ENCODE measurements around the gene JAZF1.

Gene JAZF1

DNA sequence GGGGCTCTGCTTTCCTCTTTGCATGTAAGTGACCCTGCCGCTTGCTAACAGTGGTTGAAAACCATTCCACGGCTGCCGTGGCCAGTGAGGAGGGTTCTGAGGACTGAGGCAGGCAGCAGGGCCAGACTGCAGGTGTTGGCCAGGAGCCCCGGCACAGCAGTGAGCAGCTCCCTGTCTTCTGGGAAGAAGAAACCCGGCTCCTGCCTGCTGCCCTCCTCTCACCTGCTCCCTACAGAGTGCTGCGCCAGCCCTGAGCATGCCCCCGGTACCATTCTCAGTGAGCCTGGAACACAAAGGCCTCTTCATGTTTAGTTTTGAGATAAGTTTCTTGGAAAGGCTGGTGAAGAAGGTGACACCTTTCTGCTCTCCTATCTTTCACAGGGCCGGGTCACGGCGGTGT lies 240.7 kb downstream of the JAZF1 start:
- no peak for DNase-seq (ENCODE audit: insufficient read length, low spot score)
- TF ChIP-seq, protein P1, sequence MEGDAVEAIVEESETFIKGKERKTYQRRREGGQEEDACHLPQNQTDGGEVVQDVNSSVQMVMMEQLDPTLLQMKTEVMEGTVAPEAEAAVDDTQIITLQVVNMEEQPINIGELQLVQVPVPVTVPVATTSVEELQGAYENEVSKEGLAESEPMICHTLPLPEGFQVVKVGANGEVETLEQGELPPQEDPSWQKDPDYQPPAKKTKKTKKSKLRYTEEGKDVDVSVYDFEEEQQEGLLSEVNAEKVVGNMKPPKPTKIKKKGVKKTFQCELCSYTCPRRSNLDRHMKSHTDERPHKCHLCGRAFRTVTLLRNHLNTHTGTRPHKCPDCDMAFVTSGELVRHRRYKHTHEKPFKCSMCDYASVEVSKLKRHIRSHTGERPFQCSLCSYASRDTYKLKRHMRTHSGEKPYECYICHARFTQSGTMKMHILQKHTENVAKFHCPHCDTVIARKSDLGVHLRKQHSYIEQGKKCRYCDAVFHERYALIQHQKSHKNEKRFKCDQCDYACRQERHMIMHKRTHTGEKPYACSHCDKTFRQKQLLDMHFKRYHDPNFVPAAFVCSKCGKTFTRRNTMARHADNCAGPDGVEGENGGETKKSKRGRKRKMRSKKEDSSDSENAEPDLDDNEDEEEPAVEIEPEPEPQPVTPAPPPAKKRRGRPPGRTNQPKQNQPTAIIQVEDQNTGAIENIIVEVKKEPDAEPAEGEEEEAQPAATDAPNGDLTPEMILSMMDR (IDR thresholded peaks at IDR 0.05; ENCODE audit: insufficient read depth, missing control alignments): no peak
- no peak for FAIRE-seq

DNA sequence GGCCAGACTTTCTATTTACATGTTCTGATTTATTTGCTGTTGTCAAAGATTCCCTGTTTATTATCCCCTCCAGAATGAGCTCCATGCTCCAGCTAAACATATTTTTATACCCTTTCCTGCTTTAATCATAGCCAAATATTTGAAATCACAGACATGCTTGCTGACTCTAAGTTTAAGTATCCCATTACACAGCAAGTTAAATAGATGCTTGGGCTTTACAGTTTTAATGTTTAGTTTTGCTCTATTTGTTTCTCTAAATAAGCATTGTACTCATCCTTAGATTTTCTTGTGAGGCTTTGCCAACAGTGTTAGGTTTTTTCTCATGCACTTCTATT lies 243.9 kb downstream of the JAZF1 start:
- FAIRE-seq (no peak), DNase-seq (ENCODE audit: insufficient read length, low spot score) (no peak)
- TF ChIP-seq, protein P1 (IDR thresholded peaks at IDR 0.05; ENCODE audit: insufficient read depth, missing control alignments): no peak

DNA sequence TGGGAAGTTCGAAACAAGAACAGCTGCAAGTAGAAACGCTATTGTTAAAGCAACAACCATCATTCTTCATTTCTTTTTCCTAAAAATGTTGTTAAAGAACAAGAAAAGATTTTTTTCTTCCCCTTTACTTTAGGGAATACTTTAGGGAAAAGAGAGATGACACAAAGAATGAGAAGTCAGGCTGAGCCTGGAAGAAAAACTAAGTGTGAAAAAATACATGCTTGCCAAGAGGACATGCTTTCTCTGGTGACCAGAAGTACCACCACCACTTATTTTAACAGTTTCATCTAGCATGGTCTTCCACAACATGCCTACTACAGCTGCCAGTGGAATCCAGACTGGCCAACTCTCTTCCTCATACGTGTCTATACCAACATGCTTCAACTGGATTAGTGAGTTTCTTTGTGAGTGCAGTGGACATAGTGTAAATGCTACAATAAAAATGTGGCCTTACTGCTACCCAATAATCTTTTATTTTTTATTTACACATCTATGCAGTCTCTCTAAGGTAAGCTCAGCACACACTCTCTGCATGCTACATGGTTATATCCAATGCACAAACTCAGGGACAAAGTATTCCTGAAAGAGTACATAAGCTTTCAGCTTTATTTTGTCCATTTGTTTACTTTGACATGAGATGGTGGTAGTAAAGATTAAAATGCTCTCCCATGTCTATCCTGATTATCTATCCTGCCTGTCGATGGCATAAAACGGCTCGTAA lies 244.4 kb downstream of the JAZF1 start:
- DNase-seq (ENCODE audit: insufficient read length, low spot score) (no peak), FAIRE-seq (no peak)
- TF ChIP-seq, protein P1 (IDR thresholded peaks at IDR 0.05; ENCODE audit: insufficient read depth, missing control alignments): no peak

DNA sequence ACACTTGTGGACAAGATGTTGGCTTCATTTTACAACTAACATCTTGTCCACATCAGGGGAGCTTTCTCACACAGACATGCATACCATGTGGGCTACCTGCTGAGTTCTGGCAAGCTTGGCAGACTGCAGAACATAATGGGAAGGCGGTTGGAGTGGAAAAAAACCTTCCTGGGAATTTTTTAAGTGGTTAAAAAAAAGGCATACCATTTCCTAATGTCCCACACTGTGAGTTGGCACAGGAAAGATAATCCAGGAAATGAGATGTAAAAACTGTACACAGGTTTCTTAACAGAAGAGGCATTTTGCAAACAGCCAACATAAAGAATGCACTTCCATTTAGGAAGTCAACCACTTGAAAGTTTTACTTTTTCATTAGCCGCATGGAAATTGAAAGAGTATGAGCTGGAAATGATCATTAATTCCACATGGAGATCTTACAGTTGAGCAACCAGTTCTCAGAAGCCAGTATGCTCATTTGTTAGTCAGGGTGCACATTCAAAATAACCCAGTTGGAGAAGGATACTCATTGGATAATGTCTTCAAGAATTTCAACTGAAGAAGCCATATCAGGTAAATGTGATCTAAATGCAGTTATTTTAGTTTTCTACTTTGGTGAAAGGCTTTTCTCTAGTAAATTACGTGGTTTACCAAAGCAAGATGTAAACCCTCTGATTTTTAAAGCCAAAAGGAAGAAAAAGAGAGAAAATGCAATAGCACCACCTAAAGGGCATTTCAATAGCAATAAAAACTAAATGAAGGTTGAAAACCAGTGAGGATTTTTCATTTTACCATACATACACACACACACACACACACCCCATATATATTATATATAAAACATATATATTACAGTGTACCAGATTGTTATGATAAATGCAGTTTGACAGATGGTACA lies 246.7 kb downstream of the JAZF1 start:
- TF ChIP-seq, protein P1 (IDR thresholded peaks at IDR 0.05; ENCODE audit: insufficient read depth, missing control alignments): peak; percentile 33
- DNase-seq (ENCODE audit: insufficient read length, low spot score) (no peak), FAIRE-seq (peak; percentile 78)

DNA sequence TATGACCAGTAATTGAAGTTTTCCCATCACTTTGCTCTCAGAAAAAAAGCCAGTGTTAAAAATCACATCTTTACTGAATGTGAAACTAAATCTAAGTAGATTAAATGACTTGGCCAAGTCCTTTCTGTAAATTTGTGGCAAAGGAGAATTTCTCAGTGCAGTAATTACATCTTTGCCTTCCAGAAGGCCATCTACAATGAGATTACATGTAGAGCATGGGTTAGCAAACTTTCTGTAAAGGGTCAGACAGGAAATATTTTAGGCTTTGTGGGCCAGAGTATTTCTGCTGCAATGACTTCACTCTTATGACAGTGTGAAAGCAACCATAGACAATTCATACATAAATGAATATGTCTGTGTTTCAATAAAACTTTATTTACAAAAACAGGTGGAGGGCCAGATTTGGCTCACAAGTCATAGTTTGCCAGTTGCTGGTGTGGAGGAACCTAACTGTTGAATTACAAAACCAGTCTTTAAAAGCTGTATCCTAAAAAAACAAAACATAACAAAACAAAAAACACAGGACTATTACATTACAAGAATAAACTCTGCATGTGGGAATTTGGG lies 249.6 kb downstream of the JAZF1 start:
- TF ChIP-seq, protein P1 (IDR thresholded peaks at IDR 0.05; ENCODE audit: insufficient read depth, missing control alignments): no peak
- FAIRE-seq (no peak), DNase-seq (ENCODE audit: insufficient read length, low spot score) (no peak)

DNA sequence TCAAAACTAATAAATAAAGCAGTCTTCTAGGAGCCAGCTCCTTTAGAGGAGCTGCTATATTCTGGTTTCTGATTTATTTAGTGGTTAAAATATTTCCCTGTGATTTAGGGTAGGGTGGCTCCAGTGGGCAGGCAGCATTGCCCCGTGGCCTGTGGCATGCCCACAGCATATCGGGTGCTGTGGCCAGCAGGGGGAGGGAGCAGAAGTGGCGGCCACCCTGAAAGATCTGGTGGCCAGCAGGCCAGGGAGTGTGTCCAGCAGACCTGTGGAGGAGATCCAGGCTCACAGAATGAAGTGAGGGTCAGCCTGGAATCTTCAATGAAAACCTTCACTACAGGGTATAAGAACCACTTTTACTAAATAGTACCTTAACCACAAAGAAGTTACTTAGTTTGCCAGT lies 251.5 kb downstream of the JAZF1 start:
- no peak for DNase-seq (ENCODE audit: insufficient read length, low spot score)
- FAIRE-seq: no peak
- TF ChIP-seq, protein P1 (IDR thresholded peaks at IDR 0.05; ENCODE audit: insufficient read depth, missing control alignments): no peak
